ENCODE results near the gene PGD. TPM values are rescaled to one million over a fixed set of nuclear protein-coding genes. Genes with fewer than 3 reads are reported as not detected.
A peak's percentile ranks its signal among the peaks of the same experiment; 100 is the strongest.
"Not testable (repeated sequence)": the region's sequence is repeated elsewhere in the genome, so short reads cannot be mapped to it uniquely, and the experiment has no call there.

The PGD gene
- polyA plus RNA-seq, 6 donors from 2014 or later = 30.4 to 54.5 (median 32.7) TPM

- DNase-seq = no peak
- peak in 1 of 2 donors; percentile 54 for ATAC-seq (ENCODE audit: low read depth in 2 of 2)
- Mint-ChIP-seq H3K4me1 (peaks cover 0 to 6% (median 3%) of the 10 kb centered on the region in 3 donors), H3K27ac (peak overlapping the region in 5 of 6 donors; percentile 66 to 91 (median 76)), H3K9me3 (no peaks in the 10 kb centered on the region), H3K36me3 (peaks cover 29 to 33% of the 10 kb centered on the region in 2 donors), H3K27me3 (no peaks in the 10 kb centered on the region), H3K4me3 (peak overlapping the region in 1 of 8 donors; percentile 45)
Measured at GRCh38 chr1:10415211-10415930, 16.5 kb downstream of the PGD start.

GRCh38 chr1:10415967-10416366 lies 17.1 kb downstream of the PGD start:
- not testable (repeated sequence) for H3K4me1 Mint-ChIP-seq; H3K9me3 Mint-ChIP-seq; H3K27ac Mint-ChIP-seq; DNase-seq; H3K27me3 Mint-ChIP-seq; ATAC-seq (ENCODE audit: low read depth in 2 of 2); H3K4me3 Mint-ChIP-seq
- peaks cover 29 to 32% of the 10 kb centered on the region in 2 donors for H3K36me3 Mint-ChIP-seq

DNA sequence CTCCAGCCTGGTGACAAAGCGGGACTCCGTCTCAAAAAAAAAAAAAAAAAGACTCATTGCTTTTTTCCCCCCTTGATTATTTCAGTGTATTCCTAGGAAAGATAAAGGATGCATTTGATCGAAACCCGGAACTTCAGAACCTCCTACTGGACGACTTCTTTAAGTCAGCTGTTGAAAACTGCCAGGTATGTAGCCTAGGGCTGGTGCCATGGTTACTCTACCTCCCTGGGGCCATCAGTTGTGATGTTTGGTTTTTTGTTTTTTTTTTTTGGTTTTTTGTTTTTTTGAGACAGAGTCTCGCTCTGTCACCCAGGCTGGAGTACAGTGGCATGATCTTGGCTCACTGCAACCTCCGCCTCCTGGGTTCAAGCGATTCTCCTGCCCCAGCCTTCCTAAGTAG lies 19.9 kb downstream of the PGD start:
- H3K36me3 Mint-ChIP-seq = peaks cover 10 to 11% of the 10 kb centered on the region in 2 donors

DNA sequence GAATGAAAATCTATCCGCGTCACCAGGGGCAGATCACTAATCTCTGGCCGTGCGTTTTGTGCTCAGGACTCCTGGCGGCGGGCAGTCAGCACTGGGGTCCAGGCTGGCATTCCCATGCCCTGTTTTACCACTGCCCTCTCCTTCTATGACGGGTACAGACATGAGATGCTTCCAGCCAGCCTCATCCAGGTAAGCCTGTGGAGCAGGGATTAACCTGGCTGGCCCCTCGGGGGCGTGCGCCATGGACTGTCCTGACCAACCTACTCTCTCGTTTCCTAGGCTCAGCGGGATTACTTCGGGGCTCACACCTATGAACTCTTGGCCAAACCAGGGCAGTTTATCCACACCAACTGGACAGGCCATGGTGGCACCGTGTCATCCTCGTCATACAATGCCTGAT lies 20.5 kb downstream of the PGD start:
- ATAC-seq (ENCODE audit: low read depth in 2 of 2) (no peak), DNase-seq (no peak)
- H3K4me1 Mint-ChIP-seq = peaks cover 0 to 6% (median 3%) of the 10 kb centered on the region in 3 donors
- H3K27ac Mint-ChIP-seq = peak overlapping the region in 1 of 6 donors; percentile 77
- no peak overlapping the region for H3K4me3 Mint-ChIP-seq
- H3K36me3 Mint-ChIP-seq = peaks cover 10 to 11% of the 10 kb centered on the region in 2 donors
- no peaks in the 10 kb centered on the region for H3K27me3 Mint-ChIP-seq
- H3K9me3 Mint-ChIP-seq = no peaks in the 10 kb centered on the region

More for the DNA sequence above, 19.9 kb downstream of the PGD start:
- ATAC-seq (ENCODE audit: low read depth in 2 of 2); H3K27me3 Mint-ChIP-seq; H3K4me3 Mint-ChIP-seq; DNase-seq; H3K27ac Mint-ChIP-seq; H3K4me1 Mint-ChIP-seq; H3K9me3 Mint-ChIP-seq: not testable (repeated sequence)

DNA sequence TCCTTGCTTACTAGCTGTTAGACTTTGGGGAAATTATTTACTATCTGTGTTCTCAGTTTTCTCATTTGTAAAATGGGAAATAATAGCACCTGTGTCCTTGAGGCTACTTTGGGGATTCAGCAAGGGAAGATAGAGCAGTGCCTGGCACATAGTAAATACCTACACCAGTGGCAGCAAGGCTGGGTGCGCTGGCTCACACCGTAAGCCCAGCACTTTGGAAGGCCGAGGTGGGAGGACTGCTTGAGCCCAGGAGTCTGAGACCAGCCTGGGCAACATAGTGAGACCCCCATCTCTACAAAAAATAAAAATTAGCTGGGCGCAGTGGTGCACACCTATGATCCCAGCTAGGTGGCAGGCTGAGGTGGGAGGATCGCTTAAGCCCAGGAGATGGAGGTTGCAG lies 22.8 kb downstream of the PGD start:
- Mint-ChIP-seq H3K27ac (no peak overlapping the region), H3K9me3 (no peaks in the 10 kb centered on the region)
- DNase-seq = no peak

GRCh38 chr1:10424034-10424433 lies 25.2 kb downstream of the PGD start:
- Mint-ChIP-seq H3K36me3 (peaks cover 10 to 11% of the 10 kb centered on the region in 2 donors), H3K27ac (no peak overlapping the region), H3K4me1 (peaks cover 0 to 8% (median 0%) of the 10 kb centered on the region in 3 donors), H3K9me3 (no peaks in the 10 kb centered on the region), H3K4me3 (no peak overlapping the region), H3K27me3 (no peaks in the 10 kb centered on the region)
- no peak for DNase-seq
- ATAC-seq (ENCODE audit: low read depth in 2 of 2) = no peak

More for the DNA sequence above, 22.8 kb downstream of the PGD start:
- Mint-ChIP-seq H3K4me1 (no peaks in the 10 kb centered on the region), H3K36me3 (peaks cover 10 to 11% of the 10 kb centered on the region in 2 donors), H3K27me3 (no peaks in the 10 kb centered on the region), H3K4me3 (no peak overlapping the region)
- ATAC-seq (ENCODE audit: low read depth in 2 of 2) = no peak

DNA sequence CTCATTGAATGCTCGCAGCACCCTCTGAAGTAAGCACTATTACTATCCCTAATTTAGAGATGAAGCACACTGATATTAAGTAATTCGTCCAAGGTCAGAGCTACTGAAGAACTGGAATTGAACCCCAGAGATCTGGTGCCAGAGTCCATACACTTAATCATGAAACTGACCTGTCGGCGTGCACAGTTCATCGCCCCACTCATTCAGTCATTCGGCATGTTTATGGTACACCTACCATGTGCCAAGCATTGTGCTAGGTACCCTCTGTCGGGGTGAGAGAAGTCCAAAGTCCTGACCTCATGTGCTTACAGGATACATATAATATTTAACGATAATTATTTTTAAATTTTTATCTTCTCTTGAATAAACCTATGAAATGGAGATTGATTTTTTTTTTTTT lies 25.8 kb downstream of the PGD start:
- H3K36me3 Mint-ChIP-seq = peaks cover 3 to 6% of the 10 kb centered on the region in 2 donors

GRCh38 chr1:10425826-10426534 lies 27.1 kb downstream of the PGD start:
- H3K9me3 Mint-ChIP-seq; ATAC-seq (ENCODE audit: low read depth in 2 of 2); H3K27me3 Mint-ChIP-seq; H3K36me3 Mint-ChIP-seq; DNase-seq; H3K4me3 Mint-ChIP-seq: not testable (repeated sequence)
- Mint-ChIP-seq H3K27ac (peak overlapping the region in 1 of 6 donors; percentile 78), H3K4me1 (peaks cover 9 to 17% (median 9%) of the 10 kb centered on the region in 3 donors)

More for the DNA sequence above, 25.8 kb downstream of the PGD start:
- DNase-seq (no peak), ATAC-seq (ENCODE audit: low read depth in 2 of 2) (no peak)
- H3K4me3 Mint-ChIP-seq = no peak overlapping the region
- H3K9me3 Mint-ChIP-seq = no peaks in the 10 kb centered on the region
- H3K4me1 Mint-ChIP-seq = peaks cover under 1 to 9% (median under 1%) of the 10 kb centered on the region in 3 donors
- H3K27me3 Mint-ChIP-seq = no peaks in the 10 kb centered on the region
- no peak overlapping the region for H3K27ac Mint-ChIP-seq

DNA sequence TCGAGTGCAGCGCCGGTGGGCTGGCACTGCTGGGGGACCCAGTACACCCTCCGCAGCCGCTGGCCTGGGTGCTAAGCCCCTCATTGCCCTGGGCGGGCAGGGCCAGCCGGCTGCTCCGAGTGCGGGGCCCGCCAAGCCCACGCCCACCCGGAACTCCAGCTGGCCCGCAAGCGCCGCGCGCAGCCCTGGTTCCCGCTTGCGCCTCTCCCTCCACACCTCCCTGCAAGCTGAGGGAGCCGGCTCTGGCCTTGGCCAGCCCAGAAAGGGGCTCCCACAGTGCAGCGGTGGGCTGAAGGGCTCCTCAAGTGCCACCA lies 27.6 kb downstream of the PGD start:
- H3K27ac Mint-ChIP-seq; H3K4me3 Mint-ChIP-seq; DNase-seq; H3K36me3 Mint-ChIP-seq; ATAC-seq (ENCODE audit: low read depth in 2 of 2); H3K9me3 Mint-ChIP-seq; H3K27me3 Mint-ChIP-seq: not testable (repeated sequence)
- H3K4me1 Mint-ChIP-seq = peaks cover 9 to 22% (median 14%) of the 10 kb centered on the region in 3 donors

GRCh38 chr1:10428984-10429383 lies 30.1 kb downstream of the PGD start:
- H3K9me3 Mint-ChIP-seq = no peaks in the 10 kb centered on the region
- ATAC-seq (ENCODE audit: low read depth in 2 of 2) = no peak
- peak overlapping the region in 5 of 8 donors; percentile 35 to 95 (median 90) for H3K4me3 Mint-ChIP-seq
- DNase-seq = no peak
- peaks cover 9 to 38% (median 14%) of the 10 kb centered on the region in 3 donors for H3K4me1 Mint-ChIP-seq
- no peaks in the 10 kb centered on the region for H3K36me3 Mint-ChIP-seq
- no peaks in the 10 kb centered on the region for H3K27me3 Mint-ChIP-seq
- peak overlapping the region in 1 of 6 donors; percentile 96 for H3K27ac Mint-ChIP-seq

- peak in 1 of 2 donors; percentile 2 for ATAC-seq (ENCODE audit: low read depth in 2 of 2)
- H3K36me3 Mint-ChIP-seq = no peaks in the 10 kb centered on the region
Measured at GRCh38 chr1:10429868-10430215, 31.0 kb downstream of the PGD start.

GRCh38 chr1:10430216-10431069 lies 31.6 kb downstream of the PGD start, which contains the start of gene CENPS:
CENPS (plus strand) TSS chr1:10430433; CDS start chr1:10430518, 85 bp downstream.
- Mint-ChIP-seq H3K4me3 (peak within 1 kb of the TSS; percentile 90 to 96 (median 94)), H3K9me3 (no peaks in the 10 kb centered on the region), H3K4me1 (peaks cover 9 to 38% (median 14%) of the 10 kb centered on the region in 3 donors), H3K36me3 (no peaks in the 10 kb centered on the region), H3K27me3 (no peaks in the 10 kb centered on the region), H3K27ac (peak within 1 kb of the TSS; percentile 96 to 100 (median 98))
- peak; percentile 94 for DNase-seq
- peak; percentile 80 to 81 for ATAC-seq (ENCODE audit: low read depth in 2 of 2)

More at GRCh38 chr1:10429868-10430215, 31.0 kb downstream of the PGD start:
- no peak for DNase-seq
- Mint-ChIP-seq H3K4me3 (peak overlapping the region; percentile 90 to 96 (median 94)), H3K27ac (peak overlapping the region; percentile 21 to 100 (median 77)), H3K27me3 (no peaks in the 10 kb centered on the region), H3K9me3 (no peaks in the 10 kb centered on the region), H3K4me1 (peaks cover 9 to 38% (median 14%) of the 10 kb centered on the region in 3 donors)

Measured in naive B cell (primary cell).